ENCODE results near the gene HSDL1. TPM values are rescaled to one million over a fixed set of nuclear protein-coding genes. Genes with fewer than 3 reads are reported as not detected.

The HSDL1 gene
- total and polyA plus RNA-seq, 2 of the 8 experiments (the other 6 are each of a cell fraction or from before 2014, with no cell fraction given) = 25.0 to 55.7 TPM

DNA sequence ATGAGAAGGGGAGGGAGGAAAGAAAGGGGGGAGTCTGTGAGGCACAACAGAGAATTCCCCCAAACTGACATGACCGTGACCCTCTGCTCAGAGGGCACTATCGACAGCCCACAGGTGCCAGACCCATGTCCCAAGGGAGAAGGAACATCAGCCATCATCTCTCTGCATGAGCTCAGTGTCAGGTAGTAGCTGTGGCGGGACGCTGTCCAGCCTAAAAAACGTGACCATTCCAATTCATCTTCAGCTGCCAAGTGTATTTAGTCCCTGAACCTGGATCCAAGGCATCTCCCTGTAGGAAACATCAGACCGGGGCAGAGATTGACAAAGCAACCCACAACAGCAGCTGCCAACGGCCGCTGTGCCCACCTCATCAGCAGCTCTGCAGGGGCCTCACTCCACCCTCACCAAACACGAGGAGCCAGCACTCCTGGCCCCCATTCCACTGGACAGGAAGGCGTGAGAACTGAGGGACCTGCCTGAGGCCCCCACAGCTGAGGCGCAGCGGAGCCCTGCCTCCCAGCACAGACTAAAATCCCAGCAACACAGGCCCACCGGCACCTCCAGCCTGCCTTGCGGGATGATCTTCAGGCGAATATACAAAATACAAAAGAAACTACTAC lies 33.3 kb upstream of the HSDL1 start:
- H2BK15ac ChIP-seq (ENCODE audit: low read length) = no peak overlapping the region
- H3K4me1 ChIP-seq (replicated peaks in 1 of 4; ENCODE audit: control insufficient read depth in 3 of 4, insufficient read depth in 4 of 4, low read length in 3 of 4) = no peaks in the 10 kb centered on the region
- H3K9me3 ChIP-seq (ENCODE audit: insufficient read depth in 2 of 2, low read depth in 1 of 2, low read length in 1 of 2) = no peaks in the 10 kb centered on the region
- no peak overlapping the region for H3K14ac ChIP-seq (ENCODE audit: insufficient read length)
- no peak overlapping the region for H2BK20ac ChIP-seq (ENCODE audit: low read length)
- no peak overlapping the region for H2AK5ac ChIP-seq (ENCODE audit: low read depth, low read length)
- H3K79me2 ChIP-seq (ENCODE audit: control insufficient read depth in 1 of 2, insufficient read depth in 2 of 2, low read length in 2 of 2) = no peaks in the 10 kb centered on the region
- H2BK12ac ChIP-seq (ENCODE audit: low read depth, low read length) = no peak overlapping the region
- no peaks in the 10 kb centered on the region for H3K27me3 ChIP-seq (replicated peaks in 1 of 4; ENCODE audit: control insufficient read depth in 3 of 4, extremely low read depth in 1 of 4, insufficient read depth in 3 of 4, low read length in 3 of 4)
- no peak overlapping the region for H3K18ac ChIP-seq (ENCODE audit: extremely low read depth, low read length)
- H3K4me2 ChIP-seq (ENCODE audit: insufficient read depth in 1 of 2, low read depth in 2 of 2, low read length in 2 of 2) = no peak overlapping the region
- no peak overlapping the region for H2AFZ ChIP-seq (ENCODE audit: low read length)
- no peak overlapping the region for H4K91ac ChIP-seq (replicated peaks; ENCODE audit: insufficient read length, low read length)
- ChIA-PET POLR2A (ENCODE audit: partially characterized antibody) (interaction anchor here (5.9 kb wide), 1 partner anchor 10 kb away, joined by 35 read pairs; no protein-coding TSS in a partner anchor), CTCF (ENCODE audit: partially characterized antibody) (interaction anchor here (0.9 to 8.9 kb wide), 16 partner anchors 8 to 305 kb away, joined by 3 to 93 read pairs (median 5); partner anchors contain the start of genes ADAD2 and TAF1C)
- TF ChIP-seq SIX5 (IDR thresholded peaks at IDR 0.05; ENCODE audit: low read depth, low read length) (no peak), FOSL1 (IDR thresholded peaks at IDR 0.05; ENCODE audit: insufficient read depth, low read depth, low read length) (no peak)
- TF ChIP-seq, protein P1, sequence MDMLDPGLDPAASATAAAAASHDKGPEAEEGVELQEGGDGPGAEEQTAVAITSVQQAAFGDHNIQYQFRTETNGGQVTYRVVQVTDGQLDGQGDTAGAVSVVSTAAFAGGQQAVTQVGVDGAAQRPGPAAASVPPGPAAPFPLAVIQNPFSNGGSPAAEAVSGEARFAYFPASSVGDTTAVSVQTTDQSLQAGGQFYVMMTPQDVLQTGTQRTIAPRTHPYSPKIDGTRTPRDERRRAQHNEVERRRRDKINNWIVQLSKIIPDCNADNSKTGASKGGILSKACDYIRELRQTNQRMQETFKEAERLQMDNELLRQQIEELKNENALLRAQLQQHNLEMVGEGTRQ (IDR thresholded peaks at IDR 0.05; ENCODE audit: low read length) = no peak
- H3K9ac ChIP-seq (replicated peaks in 1 of 4; ENCODE audit: extremely low read depth in 1 of 4, low read depth in 3 of 4, low read length in 3 of 4) = no peak overlapping the region
- H3K23ac ChIP-seq (ENCODE audit: insufficient read length) = no peak overlapping the region
- no peaks in the 10 kb centered on the region; the same call in 1 of the 2 replicates for H3K79me1 ChIP-seq (ENCODE audit: low read depth, low read length)
- DNase-seq (ENCODE audit: low read depth in 1 of 2, low spot score in 2 of 2) = no peak
- no peak overlapping the region for H3K56ac ChIP-seq (replicated peaks; ENCODE audit: insufficient read length, low read depth, low read length)
- no peak for FAIRE-seq
- no peak overlapping the region for H4K8ac ChIP-seq (ENCODE audit: extremely low read depth, insufficient read depth, low read length)
- no peak overlapping the region for H3K27ac ChIP-seq (ENCODE audit: low read depth, low read length)
- H3K36me3 ChIP-seq (ENCODE audit: control insufficient read depth in 2 of 4, insufficient read depth in 4 of 4, low read length in 3 of 4) = peaks cover 4 to 38% (median 28%) of the 10 kb centered on the region in 4 experiments
- WGBS, 2 experiments (ENCODE audit: extremely low coverage in 1 of 2, insufficient coverage in 1 of 2, insufficient read length in 1 of 2, insufficient replicate concordance in 2 of 2, low coverage in 1 of 2, low lambda C conversion rate in 2 of 2, missing lambda C conversion rate in 1 of 2) = 89% methylated on average over 15 of the region's 15 CpGs; no CpG with 5 or more reads in 1 of the 2 experiments
- H3K23me2 ChIP-seq (ENCODE audit: low read depth, low read length) = no peaks in the 10 kb centered on the region
- H4K5ac ChIP-seq (ENCODE audit: insufficient read length, low read depth, low read length) = no peak overlapping the region
- no peak overlapping the region for H2BK120ac ChIP-seq (replicated peaks; ENCODE audit: low read depth, low read length)
- no peak overlapping the region; the same call in 1 of the 2 replicates for H2BK5ac ChIP-seq (ENCODE audit: low read depth, low read length)
- H4K20me1 ChIP-seq (replicated peaks in 1 of 2; ENCODE audit: control insufficient read depth in 1 of 2, insufficient read depth in 2 of 2, low read length in 2 of 2) = peaks cover 2 to 5% of the 10 kb centered on the region in 2 experiments
- no peak overlapping the region for H3K4ac ChIP-seq (replicated peaks; ENCODE audit: insufficient read length, low read depth, low read length)
- no peak overlapping the region for H3K4me3 ChIP-seq (ENCODE audit: extremely low read depth in 1 of 4, insufficient read depth in 2 of 4, low read depth in 3 of 4, low read length in 4 of 4)
